GM23338 (cell line): ENCODE data around the gene TBCD. TPM values are rescaled to one million over a fixed set of nuclear protein-coding genes. Genes with fewer than 3 reads are reported as not detected.

Source experiments
- CREB1 ChIP-seq: fragments of 250-450 bp; sonication (Bioruptor Pico); IDR thresholded peaks from 2 replicates; pipeline ENCODE4 v1.5.0; 2020; ENCODE audit warnings: low read depth, mild to moderate bottlenecking, moderate library complexity
- polyA plus RNA-seq: library from polyadenylated mRNA; unstranded; fragments of >200 nt; fragmentation: Nextera tagmentation; extraction: Ambion mirVana; gene quantifications from 2 replicates; pipeline ENCODE4 v1.2.1, GENCODE V29; 2016
- total RNA-seq: library from RNA; depleted of rRNA; stranded (reverse); fragments of >200 nt; shearing (Covaris generic); gene quantifications from 2 replicates; pipeline ENCODE4 v1.2.3, GENCODE V29; 2014
- TF ChIP-seq, protein P1 (sequence below): fragments of 250-450 bp; sonication (Bioruptor Pico); IDR thresholded peaks from 2 replicates; pipeline ENCODE4 v1.5.0; 2020; ENCODE audit warnings: mild to moderate bottlenecking, moderate library complexity
- TF ChIP-seq, protein P2 (sequence below): IDR thresholded peaks from 2 replicates; pipeline ENCODE4 v1.6.1; 2016; ENCODE audit warnings: antibody characterized with exemption
- TF ChIP-seq, protein P3 (sequence below): IDR thresholded peaks from one replicate; pipeline ENCODE4 v1.6.1; 2018; ENCODE audit warnings: antibody characterized with exemption; ENCODE audit not compliant: unreplicated experiment

Gene TBCD
- total and polyA plus RNA-seq, 2 experiments from 2014 or later, result 75.0 to 116 TPM

DNA sequence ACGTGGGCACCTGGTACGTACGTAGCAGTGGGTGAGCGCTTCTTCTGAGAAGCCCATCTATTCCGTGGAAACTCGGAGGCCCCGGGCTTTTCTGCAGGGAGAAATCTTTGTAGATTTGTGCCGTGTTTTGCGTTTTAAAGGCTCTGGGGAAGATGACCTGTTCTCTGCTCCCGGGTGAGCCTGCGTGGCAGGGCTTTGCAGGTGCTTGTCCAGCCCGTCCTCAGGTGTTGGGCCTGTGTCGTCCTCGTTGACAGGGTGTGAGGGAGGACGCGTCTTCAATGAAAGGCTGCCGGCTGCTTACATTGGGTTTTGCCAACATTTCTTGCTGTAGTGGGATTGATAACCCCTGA lies 175.4 kb downstream of the TBCD start (continued):
- TF ChIP-seq, protein P1, sequence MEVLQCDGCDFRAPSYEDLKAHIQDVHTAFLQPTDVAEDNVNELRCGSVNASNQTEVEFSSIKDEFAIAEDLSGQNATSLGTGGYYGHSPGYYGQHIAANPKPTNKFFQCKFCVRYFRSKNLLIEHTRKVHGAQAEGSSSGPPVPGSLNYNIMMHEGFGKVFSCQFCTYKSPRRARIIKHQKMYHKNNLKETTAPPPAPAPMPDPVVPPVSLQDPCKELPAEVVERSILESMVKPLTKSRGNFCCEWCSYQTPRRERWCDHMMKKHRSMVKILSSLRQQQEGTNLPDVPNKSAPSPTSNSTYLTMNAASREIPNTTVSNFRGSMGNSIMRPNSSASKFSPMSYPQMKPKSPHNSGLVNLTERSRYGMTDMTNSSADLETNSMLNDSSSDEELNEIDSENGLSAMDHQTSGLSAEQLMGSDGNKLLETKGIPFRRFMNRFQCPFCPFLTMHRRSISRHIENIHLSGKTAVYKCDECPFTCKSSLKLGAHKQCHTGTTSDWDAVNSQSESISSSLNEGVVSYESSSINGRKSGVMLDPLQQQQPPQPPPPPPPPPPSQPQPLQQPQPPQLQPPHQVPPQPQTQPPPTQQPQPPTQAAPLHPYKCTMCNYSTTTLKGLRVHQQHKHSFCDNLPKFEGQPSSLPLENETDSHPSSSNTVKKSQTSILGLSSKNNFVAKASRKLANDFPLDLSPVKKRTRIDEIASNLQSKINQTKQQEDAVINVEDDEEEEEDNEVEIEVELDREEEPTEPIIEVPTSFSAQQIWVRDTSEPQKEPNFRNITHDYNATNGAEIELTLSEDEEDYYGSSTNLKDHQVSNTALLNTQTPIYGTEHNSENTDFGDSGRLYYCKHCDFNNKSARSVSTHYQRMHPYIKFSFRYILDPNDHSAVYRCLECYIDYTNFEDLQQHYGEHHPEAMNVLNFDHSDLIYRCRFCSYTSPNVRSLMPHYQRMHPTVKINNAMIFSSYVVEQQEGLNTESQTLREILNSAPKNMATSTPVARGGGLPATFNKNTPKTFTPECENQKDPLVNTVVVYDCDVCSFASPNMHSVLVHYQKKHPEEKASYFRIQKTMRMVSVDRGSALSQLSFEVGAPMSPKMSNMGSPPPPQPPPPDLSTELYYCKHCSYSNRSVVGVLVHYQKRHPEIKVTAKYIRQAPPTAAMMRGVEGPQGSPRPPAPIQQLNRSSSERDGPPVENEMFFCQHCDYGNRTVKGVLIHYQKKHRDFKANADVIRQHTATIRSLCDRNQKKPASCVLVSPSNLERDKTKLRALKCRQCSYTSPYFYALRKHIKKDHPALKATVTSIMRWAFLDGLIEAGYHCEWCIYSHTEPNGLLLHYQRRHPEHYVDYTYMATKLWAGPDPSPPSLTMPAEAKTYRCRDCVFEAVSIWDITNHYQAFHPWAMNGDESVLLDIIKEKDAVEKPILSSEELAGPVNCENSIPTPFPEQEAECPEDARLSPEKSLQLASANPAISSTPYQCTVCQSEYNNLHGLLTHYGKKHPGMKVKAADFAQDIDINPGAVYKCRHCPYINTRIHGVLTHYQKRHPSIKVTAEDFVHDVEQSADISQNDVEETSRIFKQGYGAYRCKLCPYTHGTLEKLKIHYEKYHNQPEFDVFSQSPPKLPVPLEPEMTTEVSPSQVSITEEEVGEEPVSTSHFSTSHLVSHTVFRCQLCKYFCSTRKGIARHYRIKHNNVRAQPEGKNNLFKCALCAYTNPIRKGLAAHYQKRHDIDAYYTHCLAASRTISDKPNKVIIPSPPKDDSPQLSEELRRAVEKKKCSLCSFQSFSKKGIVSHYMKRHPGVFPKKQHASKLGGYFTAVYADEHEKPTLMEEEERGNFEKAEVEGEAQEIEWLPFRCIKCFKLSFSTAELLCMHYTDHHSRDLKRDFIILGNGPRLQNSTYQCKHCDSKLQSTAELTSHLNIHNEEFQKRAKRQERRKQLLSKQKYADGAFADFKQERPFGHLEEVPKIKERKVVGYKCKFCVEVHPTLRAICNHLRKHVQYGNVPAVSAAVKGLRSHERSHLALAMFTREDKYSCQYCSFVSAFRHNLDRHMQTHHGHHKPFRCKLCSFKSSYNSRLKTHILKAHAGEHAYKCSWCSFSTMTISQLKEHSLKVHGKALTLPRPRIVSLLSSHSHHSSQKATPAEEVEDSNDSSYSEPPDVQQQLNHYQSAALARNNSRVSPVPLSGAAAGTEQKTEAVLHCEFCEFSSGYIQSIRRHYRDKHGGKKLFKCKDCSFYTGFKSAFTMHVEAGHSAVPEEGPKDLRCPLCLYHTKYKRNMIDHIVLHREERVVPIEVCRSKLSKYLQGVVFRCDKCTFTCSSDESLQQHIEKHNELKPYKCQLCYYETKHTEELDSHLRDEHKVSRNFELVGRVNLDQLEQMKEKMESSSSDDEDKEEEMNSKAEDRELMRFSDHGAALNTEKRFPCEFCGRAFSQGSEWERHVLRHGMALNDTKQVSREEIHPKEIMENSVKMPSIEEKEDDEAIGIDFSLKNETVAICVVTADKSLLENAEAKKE (CRISPR knock-in tag), result no peak
- TF ChIP-seq, protein P2, sequence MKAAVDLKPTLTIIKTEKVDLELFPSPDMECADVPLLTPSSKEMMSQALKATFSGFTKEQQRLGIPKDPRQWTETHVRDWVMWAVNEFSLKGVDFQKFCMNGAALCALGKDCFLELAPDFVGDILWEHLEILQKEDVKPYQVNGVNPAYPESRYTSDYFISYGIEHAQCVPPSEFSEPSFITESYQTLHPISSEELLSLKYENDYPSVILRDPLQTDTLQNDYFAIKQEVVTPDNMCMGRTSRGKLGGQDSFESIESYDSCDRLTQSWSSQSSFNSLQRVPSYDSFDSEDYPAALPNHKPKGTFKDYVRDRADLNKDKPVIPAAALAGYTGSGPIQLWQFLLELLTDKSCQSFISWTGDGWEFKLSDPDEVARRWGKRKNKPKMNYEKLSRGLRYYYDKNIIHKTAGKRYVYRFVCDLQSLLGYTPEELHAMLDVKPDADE, result no peak
- no peak for TF ChIP-seq CREB1
- TF ChIP-seq, protein P3, sequence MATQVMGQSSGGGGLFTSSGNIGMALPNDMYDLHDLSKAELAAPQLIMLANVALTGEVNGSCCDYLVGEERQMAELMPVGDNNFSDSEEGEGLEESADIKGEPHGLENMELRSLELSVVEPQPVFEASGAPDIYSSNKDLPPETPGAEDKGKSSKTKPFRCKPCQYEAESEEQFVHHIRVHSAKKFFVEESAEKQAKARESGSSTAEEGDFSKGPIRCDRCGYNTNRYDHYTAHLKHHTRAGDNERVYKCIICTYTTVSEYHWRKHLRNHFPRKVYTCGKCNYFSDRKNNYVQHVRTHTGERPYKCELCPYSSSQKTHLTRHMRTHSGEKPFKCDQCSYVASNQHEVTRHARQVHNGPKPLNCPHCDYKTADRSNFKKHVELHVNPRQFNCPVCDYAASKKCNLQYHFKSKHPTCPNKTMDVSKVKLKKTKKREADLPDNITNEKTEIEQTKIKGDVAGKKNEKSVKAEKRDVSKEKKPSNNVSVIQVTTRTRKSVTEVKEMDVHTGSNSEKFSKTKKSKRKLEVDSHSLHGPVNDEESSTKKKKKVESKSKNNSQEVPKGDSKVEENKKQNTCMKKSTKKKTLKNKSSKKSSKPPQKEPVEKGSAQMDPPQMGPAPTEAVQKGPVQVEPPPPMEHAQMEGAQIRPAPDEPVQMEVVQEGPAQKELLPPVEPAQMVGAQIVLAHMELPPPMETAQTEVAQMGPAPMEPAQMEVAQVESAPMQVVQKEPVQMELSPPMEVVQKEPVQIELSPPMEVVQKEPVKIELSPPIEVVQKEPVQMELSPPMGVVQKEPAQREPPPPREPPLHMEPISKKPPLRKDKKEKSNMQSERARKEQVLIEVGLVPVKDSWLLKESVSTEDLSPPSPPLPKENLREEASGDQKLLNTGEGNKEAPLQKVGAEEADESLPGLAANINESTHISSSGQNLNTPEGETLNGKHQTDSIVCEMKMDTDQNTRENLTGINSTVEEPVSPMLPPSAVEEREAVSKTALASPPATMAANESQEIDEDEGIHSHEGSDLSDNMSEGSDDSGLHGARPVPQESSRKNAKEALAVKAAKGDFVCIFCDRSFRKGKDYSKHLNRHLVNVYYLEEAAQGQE, result no peak
